Measurements from ENCODE around the gene ASB4.

GRCh38 chr7:95529701-95530100, 44.0 kb downstream of the ASB4 start:
- no peak for TF ChIP-seq CTCF (IDR thresholded peaks at IDR 0.05; ENCODE audit: low read depth, low read length, missing input control)
- TF ChIP-seq MAX (IDR thresholded peaks at IDR 0.05): no peak
- TF ChIP-seq YY1 (IDR thresholded peaks at IDR 0.05): no peak
- no peak for TF ChIP-seq ZBTB33 (IDR thresholded peaks at IDR 0.05)
- no peak for TF ChIP-seq EGR1 (IDR thresholded peaks at IDR 0.05; ENCODE audit: low read depth in 2 of 2)
- no peak for TF ChIP-seq REST (IDR thresholded peaks at IDR 0.05)
- no peak for TF ChIP-seq RAD21 (IDR thresholded peaks at IDR 0.05)
- no peak for TF ChIP-seq HNF4G (IDR thresholded peaks at IDR 0.05)
- TF ChIP-seq FOXA1 (IDR thresholded peaks at IDR 0.05): no peak
- no peak for TF ChIP-seq JUND (IDR thresholded peaks at IDR 0.05)
- no peak for TF ChIP-seq TAF1 (conservative IDR thresholded peaks at IDR 0.05)
- no peak for TF ChIP-seq RXRA (IDR thresholded peaks at IDR 0.05)
- TF ChIP-seq ATF3 (IDR thresholded peaks at IDR 0.05): no peak
- no peak for TF ChIP-seq SP1 (IDR thresholded peaks at IDR 0.05)
